Measurements from ENCODE around the gene HMX1.

The HMX1 gene

GRCh38 chr4:8891646-8892555, 20.3 kb upstream of the HMX1 start:
- no peak for DNase-seq

GRCh38 chr4:8891255-8891645, 19.6 kb upstream of the HMX1 start:
- DNase-seq: no peak

GRCh38 chr4:8888856-8889255, 17.2 kb upstream of the HMX1 start:
- DNase-seq: no peak

GRCh38 chr4:8886612-8887406, 15.2 kb upstream of the HMX1 start:
- no peak for DNase-seq

- DNase-seq: no peak
Measured at GRCh38 chr4:8882239-8882638, 10.6 kb upstream of the HMX1 start.

GRCh38 chr4:8880851-8881250, 9.2 kb upstream of the HMX1 start:
- DNase-seq: no peak

GRCh38 chr4:8879574-8879973, 7.9 kb upstream of the HMX1 start:
- DNase-seq: no peak

GRCh38 chr4:8878421-8878820, 6.8 kb upstream of the HMX1 start:
- DNase-seq: no peak

GRCh38 chr4:8877780-8878040, 6.1 kb upstream of the HMX1 start:
- DNase-seq: no peak

- DNase-seq: no peak
Measured at GRCh38 chr4:8876982-8877779, 5.5 kb upstream of the HMX1 start.

- no peak for DNase-seq
Measured at GRCh38 chr4:8874896-8875680, 3.4 kb upstream of the HMX1 start.

GRCh38 chr4:8874003-8874895, 2.6 kb upstream of the HMX1 start:
- no peak for DNase-seq

GRCh38 chr4:8872402-8873291, 1.0 kb upstream of the HMX1 start:
- DNase-seq: no peak

- no peak for DNase-seq
Measured at GRCh38 chr4:8870647-8871416, 807 bp downstream of the HMX1 start.

- no peak for DNase-seq
Measured at GRCh38 chr4:8869898-8870646, 1.6 kb downstream of the HMX1 start.

- no peak for DNase-seq
Measured at GRCh38 chr4:8869002-8869897, 2.4 kb downstream of the HMX1 start.

- no peak for DNase-seq
Measured at GRCh38 chr4:8868321-8869001, 3.2 kb downstream of the HMX1 start.
